Astrocyte of the cerebellum (primary cell): Measurements from ENCODE around the gene PPP1R12A.

Experiments used
- DNase-seq: peaks from one replicate; pipeline ENCODE4 v3.0.0-alpha.2; 2011; ENCODE audit warnings: low read depth
- H3K4me3 ChIP-seq: 2 replicates; pipeline ENCODE4 v1.5.1; 2011; ENCODE audit warnings: mild to moderate bottlenecking, low read depth, low read length, moderate library complexity
- CTCF ChIP-seq: IDR thresholded peaks from 2 replicates; pipeline ENCODE4 v1.5.1; 2012; ENCODE audit warnings: low read length, low read depth, moderate library complexity, mild to moderate bottlenecking; ENCODE audit errors: missing control alignments
- in situ Hi-C: cut with HindIII; loops from 2 replicates; pipeline ENCODE4 v1.10.0; 2017; ENCODE audit warnings: low sequenced_read_pairs

Gene PPP1R12A

DNA sequence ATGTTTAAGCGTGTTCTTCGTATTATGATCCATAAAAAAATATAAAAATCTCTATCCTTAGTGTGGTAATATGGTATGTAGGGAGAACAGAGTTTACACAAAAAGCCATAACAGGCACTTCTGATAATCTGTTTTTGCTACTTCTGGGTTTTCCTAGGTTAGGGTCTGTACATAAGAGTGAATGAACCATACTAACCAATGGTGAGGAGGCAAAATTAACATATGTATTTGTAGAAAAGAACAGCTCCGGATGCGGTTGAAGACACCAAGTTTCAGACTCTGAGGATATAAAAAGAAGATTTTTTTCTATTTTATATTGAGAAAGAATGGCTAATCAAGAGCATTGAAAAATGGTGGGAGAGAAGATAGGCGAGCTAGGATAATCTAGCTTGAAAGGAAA is 40.2 kb upstream of the PPP1R12A start:
- TF ChIP-seq CTCF = no peak
- no peak overlapping the region for H3K4me3 ChIP-seq
- no peak for DNase-seq
- in situ Hi-C loops = no loop called here

DNA sequence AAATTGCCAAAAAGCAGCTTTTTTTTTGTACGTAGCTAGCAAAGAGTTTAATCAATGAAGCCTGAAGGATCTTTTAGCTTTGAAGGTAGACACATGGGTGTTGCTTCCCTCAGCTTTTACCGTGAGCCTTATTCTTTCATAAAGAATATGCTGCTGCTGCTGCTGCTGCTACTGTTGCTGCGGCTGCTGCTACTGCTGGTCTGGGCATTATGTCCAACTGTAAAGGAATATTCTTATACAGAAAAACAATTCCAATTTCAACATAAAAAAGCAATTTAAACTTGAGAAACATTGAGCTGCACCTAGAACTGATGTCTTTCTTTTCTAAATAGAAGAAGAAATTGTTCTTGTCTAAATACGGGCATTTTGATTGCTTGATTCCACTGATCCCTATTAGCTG is 38.9 kb upstream of the PPP1R12A start:
- in situ Hi-C loops = no loop called here
- no peak for TF ChIP-seq CTCF
- H3K4me3 ChIP-seq = no peak overlapping the region
- DNase-seq = no peak

DNA sequence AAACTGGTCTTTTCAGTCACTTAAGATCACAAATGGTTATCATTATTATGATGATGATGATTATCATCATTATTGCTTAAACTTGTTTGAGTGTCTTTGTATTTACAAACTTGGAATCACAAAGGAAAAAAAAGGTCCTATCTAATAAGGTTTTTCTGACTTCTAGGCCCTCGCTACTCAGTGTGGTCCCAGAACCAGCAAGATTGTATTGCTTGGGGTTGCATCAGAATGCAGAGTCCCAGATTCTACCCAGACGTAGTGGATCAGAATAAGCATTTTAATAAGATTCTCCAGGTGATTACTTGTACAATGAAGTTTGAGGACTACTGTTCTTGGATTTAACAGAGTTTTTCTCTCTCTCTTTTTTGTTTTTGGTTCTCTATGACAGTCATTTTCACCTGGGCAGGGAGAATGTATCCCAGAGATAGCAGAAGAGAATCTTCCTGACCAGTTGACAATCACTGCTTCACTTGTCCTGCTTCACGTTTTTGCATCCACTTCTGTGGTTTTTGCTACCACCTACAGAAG is 29.3 kb upstream of the PPP1R12A start:
- in situ Hi-C loops = no loop called here
- no peak for DNase-seq
- no peak for TF ChIP-seq CTCF
- H3K4me3 ChIP-seq = no peak overlapping the region

GRCh38 chr12:79961411-79961810 is 26.5 kb upstream of the PPP1R12A start:
- TF ChIP-seq CTCF = no peak
- no peak overlapping the region for H3K4me3 ChIP-seq
- no peak for DNase-seq
- in situ Hi-C loops = no loop called here

DNA sequence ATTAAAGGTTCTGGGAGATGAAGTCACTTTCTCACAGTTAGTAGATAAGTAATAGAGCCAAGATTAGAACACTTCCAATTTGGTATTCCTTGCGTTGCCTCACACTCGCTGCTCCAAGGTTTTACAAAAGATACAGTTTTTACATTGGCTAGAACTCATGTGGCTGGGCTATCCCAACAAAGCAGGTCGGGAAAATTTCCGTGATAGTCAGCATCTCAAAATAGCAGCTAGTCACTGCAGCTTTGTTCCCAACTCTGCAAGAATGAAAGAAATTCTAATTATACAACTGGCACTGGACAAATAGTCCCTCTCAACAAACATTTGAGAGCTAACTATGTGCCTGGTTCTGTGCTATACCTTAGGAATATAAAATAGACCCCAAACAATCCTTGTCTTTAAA is 24.6 kb upstream of the PPP1R12A start:
- no peak for DNase-seq
- no peak overlapping the region for H3K4me3 ChIP-seq
- in situ Hi-C loops = no loop called here
- TF ChIP-seq CTCF = no peak

GRCh38 chr12:79956896-79957295 is 22.0 kb upstream of the PPP1R12A start:
- DNase-seq = no peak
- in situ Hi-C loops = no loop called here
- no peak overlapping the region for H3K4me3 ChIP-seq
- TF ChIP-seq CTCF = no peak

DNA sequence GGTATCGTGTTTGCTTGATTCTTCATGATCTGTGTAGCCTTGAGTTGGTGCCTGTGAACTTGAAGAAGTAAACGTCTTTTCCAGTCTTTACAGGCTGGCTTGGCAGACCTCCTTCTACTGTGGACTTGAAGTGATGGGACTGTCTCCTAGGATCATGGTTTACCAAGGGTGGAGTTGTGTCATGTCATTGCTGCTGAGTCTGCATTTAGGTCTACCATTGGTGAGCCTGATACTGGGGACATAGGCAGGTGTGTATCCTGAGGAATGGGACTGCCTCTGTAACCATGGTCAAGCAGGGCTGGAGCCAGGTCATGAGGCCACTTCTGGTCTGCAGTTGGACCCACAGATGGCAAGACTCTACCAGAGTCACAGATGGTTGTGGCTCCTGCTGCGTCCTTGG is 20.7 kb upstream of the PPP1R12A start:
- H3K4me3 ChIP-seq = no peak overlapping the region
- no peak for DNase-seq
- in situ Hi-C loops = no loop called here
- no peak for TF ChIP-seq CTCF
